Measurements from ENCODE around the gene SHC1. TPM values are rescaled to one million over a fixed set of nuclear protein-coding genes. Genes with fewer than 3 reads are reported as not detected.
"Not testable (repeated sequence)": the region's sequence is repeated elsewhere in the genome, so short reads cannot be mapped to it uniquely, and the experiment has no call there.

The SHC1 gene
- total and polyA plus RNA-seq, 8 donors = 120 to 148 (median 132) TPM

DNA sequence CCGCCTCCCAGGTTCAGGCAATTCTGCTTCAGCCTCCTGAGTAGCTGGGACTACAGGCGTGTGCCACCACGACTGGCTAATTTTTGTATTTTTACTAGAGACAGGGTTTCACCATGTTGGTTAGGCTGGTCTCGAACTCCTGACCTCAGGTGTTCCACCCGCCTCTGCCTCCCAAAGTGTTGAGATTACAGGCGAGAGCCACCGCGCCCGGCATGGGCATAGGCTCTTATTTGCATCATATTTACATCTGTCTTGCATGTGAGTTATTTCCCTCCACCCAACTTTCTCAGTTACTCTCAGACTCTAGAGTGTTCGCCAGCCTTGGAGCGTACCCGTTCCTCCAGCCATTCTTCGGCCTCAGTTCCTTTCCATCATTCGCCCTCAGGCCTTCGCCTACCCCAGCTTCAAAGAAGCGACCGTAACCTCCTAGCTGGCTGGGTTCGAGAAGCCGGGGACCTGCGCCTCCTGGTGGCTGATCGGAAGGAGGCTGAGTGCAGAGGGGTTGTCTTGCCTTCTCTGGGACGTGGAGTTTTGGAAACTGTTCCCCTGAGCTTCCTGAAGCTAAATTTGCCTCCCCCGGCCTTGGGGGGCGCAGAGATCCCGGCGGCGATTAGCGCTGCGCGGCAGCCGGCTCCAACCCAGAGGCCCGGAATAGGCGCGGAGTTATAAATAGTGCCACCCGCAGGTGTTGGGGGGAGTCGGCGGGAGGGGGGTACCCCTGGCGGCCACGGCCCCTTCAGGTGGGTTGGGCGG is 28.4 kb upstream of the SHC1 start:
- intact Hi-C loops (cut with DNase I) = no loop called here
- H3K27ac ChIP-seq = peak overlapping the region in 1 of 2 donors; percentile 92
- DNase-seq (peak; percentile 67 to 91 (median 78)), ATAC-seq (no peak)
- H3K27me3 ChIP-seq = no peaks in the 10 kb centered on the region
- peak overlapping the region; percentile 91 to 96 for H3K4me3 ChIP-seq
- H3K36me3 ChIP-seq = no peaks in the 10 kb centered on the region
- peaks cover 15 to 47% of the 10 kb centered on the region in 2 donors for H3K4me1 ChIP-seq
- H3K9me3 ChIP-seq = no peaks in the 10 kb centered on the region
- TF ChIP-seq, protein P1, sequence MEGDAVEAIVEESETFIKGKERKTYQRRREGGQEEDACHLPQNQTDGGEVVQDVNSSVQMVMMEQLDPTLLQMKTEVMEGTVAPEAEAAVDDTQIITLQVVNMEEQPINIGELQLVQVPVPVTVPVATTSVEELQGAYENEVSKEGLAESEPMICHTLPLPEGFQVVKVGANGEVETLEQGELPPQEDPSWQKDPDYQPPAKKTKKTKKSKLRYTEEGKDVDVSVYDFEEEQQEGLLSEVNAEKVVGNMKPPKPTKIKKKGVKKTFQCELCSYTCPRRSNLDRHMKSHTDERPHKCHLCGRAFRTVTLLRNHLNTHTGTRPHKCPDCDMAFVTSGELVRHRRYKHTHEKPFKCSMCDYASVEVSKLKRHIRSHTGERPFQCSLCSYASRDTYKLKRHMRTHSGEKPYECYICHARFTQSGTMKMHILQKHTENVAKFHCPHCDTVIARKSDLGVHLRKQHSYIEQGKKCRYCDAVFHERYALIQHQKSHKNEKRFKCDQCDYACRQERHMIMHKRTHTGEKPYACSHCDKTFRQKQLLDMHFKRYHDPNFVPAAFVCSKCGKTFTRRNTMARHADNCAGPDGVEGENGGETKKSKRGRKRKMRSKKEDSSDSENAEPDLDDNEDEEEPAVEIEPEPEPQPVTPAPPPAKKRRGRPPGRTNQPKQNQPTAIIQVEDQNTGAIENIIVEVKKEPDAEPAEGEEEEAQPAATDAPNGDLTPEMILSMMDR (IDR thresholded peaks at IDR 0.05) = peak; percentile 67 to 89

DNA sequence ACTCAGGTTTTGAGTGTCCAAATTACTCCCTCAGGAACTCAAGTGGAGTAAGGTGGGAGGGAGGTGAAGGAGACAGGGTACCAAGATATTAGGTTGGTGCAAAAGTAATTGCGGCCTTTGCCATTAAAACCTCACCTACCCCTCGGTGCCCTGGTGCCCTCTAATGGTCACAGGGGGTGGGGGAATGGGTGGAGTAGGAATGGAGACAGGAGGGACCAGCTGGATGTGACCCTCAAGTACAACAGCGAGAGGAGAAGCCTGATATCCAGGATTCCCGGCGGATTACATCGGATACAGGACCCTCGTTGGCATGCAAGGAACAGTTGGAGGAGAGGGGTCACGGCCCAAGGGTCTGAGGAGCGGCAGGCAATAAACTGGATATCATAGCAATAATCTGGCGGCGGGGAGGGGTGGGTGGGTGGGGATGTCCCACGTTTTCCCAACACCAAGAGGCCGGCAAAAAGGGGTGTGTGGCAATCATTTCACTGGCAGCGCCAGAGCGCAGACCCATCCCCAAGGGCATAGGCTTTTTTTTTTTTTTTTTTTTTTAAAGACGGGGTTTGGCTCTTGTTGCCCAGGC is 27.7 kb upstream of the SHC1 start:
- H3K4me1 ChIP-seq = peaks cover 15 to 45% of the 10 kb centered on the region in 2 donors
- peak in 1 of 4 donors; percentile 27 for DNase-seq
- ATAC-seq = no peak
- no peak overlapping the region for H3K27ac ChIP-seq
- H3K27me3 ChIP-seq = no peaks in the 10 kb centered on the region
- intact Hi-C loops (cut with DNase I) = no loop called here
- no peaks in the 10 kb centered on the region for H3K36me3 ChIP-seq
- H3K4me3 ChIP-seq = no peak overlapping the region
- no peaks in the 10 kb centered on the region for H3K9me3 ChIP-seq
- TF ChIP-seq, protein P1 (IDR thresholded peaks at IDR 0.05) = no peak

DNA sequence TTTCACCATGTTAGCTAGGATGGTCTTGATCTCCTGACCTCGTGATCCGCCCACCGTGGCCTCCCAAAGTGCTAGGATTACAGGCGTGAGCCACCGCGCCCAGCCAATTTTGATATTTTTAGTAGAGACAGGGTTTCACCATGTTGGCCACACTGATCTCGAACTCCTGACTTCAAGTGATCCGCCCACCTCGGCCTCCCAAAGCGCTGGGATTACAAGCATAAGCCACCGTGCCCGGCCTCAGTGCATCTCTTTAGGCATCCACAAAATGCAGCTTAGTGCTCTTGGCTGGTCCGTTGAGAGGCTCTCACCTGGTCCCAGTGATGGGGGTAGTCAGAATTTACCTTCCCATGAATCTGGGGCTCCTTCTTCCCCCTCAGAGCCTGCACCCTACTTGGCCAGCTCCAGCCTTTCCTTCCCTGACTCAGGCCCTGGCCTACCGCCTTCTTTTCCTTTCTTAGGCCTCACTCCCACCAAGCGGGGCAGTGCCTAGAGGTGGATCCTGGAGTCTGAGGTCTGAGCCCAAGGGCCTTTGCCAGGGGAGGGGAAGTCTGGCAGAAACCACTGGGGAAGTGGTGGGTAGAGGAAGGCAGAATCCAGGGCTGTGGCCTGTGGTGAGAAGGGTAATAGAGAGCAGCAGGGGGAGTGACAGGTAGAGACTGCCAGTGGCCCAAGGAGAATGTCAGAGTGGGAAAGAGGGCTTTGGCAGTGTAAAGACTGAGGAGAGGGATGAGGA is 26.6 kb upstream of the SHC1 start:
- no peak for ATAC-seq
- intact Hi-C loops (cut with DNase I) = no loop called here

DNA sequence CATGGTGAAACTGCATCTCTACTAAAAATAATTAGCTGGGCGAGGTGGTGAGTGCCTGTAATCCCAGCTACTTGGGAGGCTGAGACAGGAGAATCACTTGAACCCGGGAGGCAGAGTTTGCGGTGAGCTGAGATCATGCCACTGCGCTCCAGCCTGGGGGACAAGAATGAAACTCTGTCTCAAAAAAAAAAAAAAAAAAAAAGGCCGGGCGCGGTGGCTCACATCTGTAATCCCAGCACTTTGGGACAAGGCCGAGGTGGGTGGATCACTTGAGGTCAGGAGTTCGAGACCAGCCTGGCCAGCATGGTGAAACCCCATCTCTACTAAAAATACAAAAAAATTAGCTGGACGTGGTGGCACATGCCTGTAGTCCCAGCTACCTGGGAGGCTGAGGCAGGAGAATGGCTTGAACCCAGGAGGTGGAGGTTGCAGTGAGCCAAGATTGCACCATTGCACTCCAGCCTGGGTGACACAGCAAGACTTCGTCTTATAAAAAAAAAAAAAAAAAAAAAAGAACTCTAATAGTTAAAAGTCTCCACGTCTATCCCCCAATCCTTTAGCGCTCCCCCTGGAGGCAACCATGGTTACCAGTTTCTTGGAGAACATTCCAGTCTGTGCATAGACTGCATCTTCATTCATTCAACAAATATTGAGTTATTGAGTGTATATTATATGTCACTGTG is 24.9 kb upstream of the SHC1 start:
- H3K4me3 ChIP-seq; intact Hi-C loops (cut with DNase I); H3K27me3 ChIP-seq; H3K9me3 ChIP-seq; H3K27ac ChIP-seq: not testable (repeated sequence)
- Histone ChIP-seq H3K36me3 (peaks cover 0 to 14% of the 10 kb centered on the region in 2 donors), H3K4me1 (peaks cover 15 to 43% of the 10 kb centered on the region in 2 donors)
- peak; percentile 16 for ATAC-seq
- peak in 2 of 4 donors; percentile 41 to 70 for DNase-seq

More for the DNA sequence above, 26.6 kb upstream of the SHC1 start:
- no peaks in the 10 kb centered on the region for H3K27me3 ChIP-seq
- H3K4me1 ChIP-seq = peaks cover 15 to 45% of the 10 kb centered on the region in 2 donors
- no peaks in the 10 kb centered on the region for H3K36me3 ChIP-seq
- H3K4me3 ChIP-seq = no peak overlapping the region
- TF ChIP-seq, protein P1 (IDR thresholded peaks at IDR 0.05) = no peak
- DNase-seq = peak in 1 of 4 donors; percentile 33
- H3K9me3 ChIP-seq = no peaks in the 10 kb centered on the region
- H3K27ac ChIP-seq = no peak overlapping the region

DNA sequence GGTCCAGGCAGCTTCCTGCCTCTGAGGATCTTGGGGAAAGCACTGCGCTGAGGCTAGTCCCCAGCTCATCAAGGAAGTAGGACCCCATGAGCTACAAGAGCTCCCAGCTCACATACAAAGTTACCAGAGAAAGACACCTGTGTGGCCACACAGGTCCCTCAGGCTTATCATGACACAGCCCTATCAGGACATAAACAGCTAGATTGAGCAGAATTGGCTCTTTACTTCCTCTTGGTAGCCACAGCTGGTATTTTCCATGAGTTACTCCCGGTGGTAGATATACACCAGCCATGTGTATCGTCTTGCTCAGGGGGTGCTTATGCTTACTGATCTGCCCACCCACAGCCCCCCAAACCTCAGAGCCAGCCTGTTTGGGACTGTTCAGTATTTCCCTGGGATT is 24.0 kb upstream of the SHC1 start:
- Histone ChIP-seq H3K27ac (no peak overlapping the region), H3K9me3 (no peaks in the 10 kb centered on the region), H3K36me3 (peaks cover 0 to 22% of the 10 kb centered on the region in 2 donors), H3K27me3 (no peaks in the 10 kb centered on the region), H3K4me1 (peaks cover 8 to 35% of the 10 kb centered on the region in 2 donors), H3K4me3 (no peak overlapping the region)
- intact Hi-C loops (cut with DNase I) = no loop called here
- TF ChIP-seq, protein P1 (IDR thresholded peaks at IDR 0.05) = no peak
- DNase-seq (no peak), ATAC-seq (no peak)

All from left lung (tissue), 10 donors.